ENCODE results near the gene IDE.
A peak's percentile ranks its signal among the peaks of the same experiment; 100 is the strongest.
"Not testable (repeated sequence)": the region's sequence is repeated elsewhere in the genome, so short reads cannot be mapped to it uniquely, and the experiment has no call there.

Gene IDE

DNA sequence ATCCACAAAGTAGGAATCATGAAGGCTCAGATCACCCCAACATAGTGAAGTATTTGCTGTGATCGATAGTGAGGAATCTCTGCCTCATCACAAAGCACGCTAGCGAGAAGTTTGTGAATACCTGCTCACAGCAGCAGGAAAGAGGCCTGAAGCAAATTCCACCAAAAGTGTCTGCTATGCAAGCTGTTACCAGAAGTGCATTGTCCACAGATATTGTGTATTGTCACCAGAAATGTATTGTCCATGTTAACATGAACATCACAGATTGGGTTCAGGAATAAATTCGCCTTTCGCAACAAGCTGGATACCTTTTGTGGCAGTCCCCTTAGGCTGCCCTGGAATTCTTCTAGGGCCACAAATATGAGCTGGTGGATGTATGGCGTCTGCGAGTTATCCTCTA is 155.0 kb downstream of the IDE start:
- DNase-seq: no peak

DNA sequence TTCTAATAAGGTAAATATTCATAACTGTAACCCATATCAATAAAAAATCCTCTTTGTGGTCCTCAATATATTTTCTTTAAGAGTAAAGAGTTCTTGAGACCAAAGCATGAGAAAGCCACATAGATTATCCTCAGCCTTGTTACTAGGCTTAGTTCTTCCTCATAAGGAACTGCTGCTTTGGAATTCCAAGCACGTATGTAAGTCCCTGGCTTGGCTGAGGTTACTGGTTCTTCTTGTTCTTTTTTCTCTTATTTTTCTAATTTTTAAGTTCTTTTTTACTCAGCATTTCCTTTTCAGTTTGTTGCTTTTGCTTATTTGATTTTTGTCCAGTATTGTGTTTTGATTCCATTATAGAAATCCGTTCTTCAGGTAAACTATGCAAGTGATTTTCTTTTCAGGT is 155.7 kb downstream of the IDE start:
- DNase-seq: no peak

DNA sequence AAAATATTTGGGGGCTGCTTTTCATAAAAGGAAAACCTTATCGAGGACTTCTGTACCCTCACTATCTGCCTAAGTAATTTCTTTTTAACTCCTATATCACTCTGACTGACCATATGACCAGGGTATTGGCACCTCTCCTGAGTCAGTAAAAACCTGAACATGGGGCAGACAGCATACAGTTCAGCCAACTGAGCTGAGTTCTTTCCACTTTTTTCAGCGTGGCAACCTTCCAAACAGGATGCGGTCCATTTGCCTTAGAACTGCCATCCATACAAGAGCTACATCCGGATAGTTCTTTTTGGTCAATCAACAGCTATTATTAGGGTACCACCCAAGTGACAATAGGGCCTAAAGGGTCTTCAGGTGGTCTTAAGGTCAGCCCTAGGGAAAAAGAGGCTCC is 160.4 kb downstream of the IDE start:
- DNase-seq: no peak

DNA sequence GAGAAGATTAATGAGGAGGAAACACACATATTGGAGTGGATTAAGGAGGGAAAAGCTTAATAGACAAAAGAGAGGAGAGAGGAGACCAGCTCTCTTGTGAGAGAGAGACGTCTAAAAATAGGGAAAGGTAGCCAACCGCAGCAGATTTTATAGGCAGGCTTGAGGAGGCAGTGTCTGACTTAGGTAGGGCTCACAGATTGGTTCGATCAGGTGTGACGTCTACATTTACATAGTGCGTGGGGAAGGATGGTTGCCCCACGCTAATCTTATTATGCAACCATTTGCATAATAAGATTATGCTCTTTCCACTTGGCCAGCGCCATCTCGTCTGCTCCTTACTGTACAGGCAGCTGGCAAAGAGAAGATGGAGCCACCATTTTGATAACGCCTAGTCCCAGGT is 160.9 kb downstream of the IDE start:
- no peak for DNase-seq

DNA sequence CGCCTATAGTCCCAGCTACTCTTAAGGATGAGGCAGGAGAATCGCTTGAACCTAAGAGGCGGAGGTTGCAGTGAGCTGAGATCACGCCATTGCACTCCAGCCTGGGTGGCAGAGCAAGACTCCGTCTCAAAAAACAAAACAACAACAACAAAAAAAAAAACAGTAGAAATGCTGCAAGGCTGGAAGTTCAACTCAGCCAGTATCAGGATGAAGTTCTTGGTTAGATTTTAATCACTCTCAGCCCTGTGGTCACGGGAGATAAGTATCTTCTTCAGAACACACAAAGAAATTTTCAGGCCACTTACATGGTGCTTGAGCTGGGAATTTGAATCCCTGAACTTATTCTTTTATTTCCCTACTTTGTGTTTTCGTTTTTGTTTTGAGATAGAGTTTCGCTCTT is 162.5 kb downstream of the IDE start:
- DNase-seq: no peak

DNA sequence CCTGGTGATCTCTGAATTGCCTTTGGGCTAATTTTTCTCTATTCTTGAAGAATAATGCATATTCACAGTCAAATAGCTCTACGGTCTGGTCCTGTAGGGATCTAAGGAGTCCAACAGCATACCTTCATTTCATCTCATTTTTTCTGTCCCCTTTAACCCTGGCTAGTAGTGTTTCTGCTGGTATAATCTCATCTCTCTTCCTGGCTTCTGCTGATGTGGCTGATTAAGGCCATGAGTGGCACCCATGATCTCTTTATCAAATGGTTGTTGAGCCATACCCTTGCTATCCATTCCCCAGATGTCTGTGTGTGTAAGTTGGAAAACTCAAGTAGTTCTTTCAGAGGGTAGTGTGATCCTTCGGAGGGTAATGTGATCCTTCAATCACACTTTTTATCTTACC is 163.4 kb downstream of the IDE start:
- no peak for DNase-seq

DNA sequence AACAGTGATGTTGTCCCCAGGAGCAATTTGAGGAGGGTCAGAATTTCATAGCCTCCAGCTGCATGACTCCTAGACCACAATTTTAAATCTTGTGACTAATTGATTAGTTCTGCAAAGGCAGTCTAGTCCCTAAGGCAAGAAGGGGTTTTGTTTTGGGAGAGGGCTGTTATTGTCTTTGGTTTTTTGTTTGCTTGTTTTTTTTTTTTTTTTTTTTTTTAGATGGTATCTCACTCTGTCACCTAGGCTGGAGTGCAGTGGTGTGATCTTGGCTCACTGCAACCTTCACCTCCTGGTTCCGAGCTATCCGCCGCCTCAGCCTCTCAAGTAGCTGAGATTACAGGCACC is 165.9 kb downstream of the IDE start:
- DNase-seq: no peak

DNA sequence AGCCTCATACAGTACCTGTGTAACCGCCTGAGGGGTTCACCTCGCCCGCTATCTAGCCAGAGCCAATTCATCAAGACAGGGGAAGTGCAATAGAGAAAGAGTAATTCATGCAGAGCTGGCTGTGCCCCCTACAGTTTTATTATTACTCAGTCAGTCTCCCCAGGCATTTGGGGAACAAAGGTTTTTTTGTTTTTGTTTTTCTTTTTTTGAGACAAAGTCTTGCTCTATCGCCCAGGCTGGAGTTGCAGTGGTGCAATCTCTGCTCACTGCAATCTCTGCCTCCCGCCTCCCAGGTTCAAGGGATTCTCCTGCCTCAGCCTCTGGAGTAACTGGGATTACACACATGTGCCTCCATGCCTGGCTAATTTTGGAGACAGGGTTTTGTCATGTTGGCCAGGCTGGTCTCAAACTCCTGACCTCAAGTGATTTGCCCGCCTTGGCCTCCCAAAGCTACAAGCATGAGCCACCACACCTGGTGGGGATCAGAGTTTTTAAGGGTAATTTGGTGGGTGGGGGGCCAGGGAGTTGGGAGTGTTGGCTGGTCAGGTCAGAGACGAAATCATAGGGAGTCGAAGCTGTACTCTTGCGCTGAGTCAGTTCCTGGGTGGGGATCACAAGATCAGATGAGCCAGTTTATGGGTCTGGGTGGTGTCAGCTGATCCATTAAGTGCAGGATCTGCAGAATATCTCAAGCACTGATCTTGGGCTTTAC is 166.4 kb downstream of the IDE start:
- peak; percentile 80 to 92 (median 88) for DNase-seq

DNA sequence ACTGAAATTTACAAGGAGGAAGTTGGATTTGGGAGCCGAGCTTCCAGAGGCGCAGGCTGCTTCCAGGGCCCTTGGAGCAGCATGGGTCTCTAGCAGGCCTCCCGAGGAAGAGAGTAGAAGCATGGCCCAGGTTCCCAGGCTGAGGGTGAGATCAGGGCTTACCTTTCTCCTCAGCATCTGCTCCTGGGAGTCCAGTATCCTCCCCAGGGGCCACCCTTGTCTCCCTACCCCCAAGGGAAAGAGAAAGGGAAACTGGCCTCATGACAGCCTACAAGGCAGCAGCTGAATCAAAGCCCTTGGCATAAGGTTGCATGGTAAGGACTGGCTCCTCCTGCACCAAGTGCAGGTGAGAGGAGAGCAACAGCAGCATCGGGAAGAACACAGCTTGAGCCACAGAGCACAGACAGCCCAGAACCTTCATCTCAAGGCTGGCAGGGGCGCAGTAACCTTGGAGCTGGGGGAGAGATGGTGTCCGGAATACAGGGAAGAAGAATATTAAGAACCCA is 168.4 kb downstream of the IDE start:
- DNase-seq: peak in 1 of 4 experiments; percentile 8

DNA sequence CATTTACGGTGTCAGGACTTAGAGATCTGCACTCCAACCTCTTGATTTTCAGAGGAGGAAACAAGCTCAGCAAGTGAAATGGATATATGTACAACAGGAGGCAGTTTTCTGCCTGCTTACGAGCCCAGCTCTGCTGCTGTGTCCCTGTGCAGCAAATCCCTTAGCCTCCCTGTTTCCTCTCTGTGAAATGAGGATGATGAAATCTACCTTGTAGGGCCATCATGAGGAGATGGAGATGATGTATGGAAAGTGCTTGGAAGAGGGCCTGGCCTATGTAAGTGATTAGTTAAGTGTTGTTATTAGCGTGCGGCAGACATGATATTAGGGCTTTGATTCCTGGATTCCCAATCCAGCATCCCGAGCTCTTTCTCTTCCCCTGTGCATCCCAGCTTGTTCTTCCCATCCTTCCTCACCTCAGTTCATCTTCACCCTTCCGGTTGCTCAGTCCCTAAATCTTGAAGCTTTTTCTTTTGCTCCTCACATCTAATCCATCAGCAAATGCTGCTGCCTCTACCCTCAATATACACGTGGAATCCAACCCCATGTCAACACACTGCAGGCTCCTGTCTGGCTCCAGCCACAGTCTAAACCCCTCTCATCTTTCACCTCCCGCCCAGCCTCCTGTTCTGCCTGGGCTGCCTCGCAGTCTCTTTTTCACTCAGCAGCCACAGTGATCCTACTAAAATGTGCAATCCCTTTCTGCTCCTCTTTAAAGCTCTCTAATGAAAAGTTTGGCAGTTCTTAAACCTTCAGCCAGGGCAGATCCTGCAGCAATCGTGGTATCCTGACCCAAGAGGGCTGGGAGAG is 169.1 kb downstream of the IDE start:
- DNase-seq: no peak

DNA sequence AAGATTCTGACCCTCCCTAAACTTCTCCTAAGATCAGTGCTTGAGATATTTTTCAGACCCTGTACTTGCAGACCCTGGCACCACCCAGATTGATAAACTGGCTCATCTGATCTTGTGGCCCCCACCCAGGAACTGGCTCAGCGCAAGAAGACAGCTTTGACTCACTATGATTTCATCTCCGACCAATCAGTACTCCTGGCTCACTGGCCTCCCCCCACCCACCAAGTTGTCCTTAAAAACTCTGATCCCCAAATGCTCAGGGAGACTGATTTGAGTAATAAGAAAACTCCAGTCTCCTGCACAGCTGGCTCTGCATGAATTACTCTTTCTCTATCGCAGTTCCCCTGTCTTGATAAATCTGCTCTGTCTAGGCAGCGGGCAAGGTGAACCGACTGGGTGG is 171.7 kb downstream of the IDE start:
- not testable (repeated sequence) for DNase-seq

Measured in suppressor macrophage (primary cell).